ENCODE results near the gene SOD1.
"Not testable (repeated sequence)": the region's sequence is repeated elsewhere in the genome, so short reads cannot be mapped to it uniquely, and the experiment has no call there.

SOD1 gene

GRCh38 chr21:31656199-31657095 is 3.0 kb upstream of the SOD1 start:
- DNase-seq: no peak

GRCh38 chr21:31658053-31658452 is 1.4 kb upstream of the SOD1 start:
- DNase-seq: no peak

- no peak for DNase-seq
These were observed 282 bp upstream of the SOD1 start for GRCh38 chr21:31659286-31659535.

GRCh38 chr21:31660259-31660565 is 719 bp downstream of the SOD1 start:
- peak; percentile 21 for DNase-seq

GRCh38 chr21:31660591-31660990 is 1.1 kb downstream of the SOD1 start:
- DNase-seq: no peak

- no peak for DNase-seq
These were observed 4.2 kb downstream of the SOD1 start for GRCh38 chr21:31663584-31664249.

DNA sequence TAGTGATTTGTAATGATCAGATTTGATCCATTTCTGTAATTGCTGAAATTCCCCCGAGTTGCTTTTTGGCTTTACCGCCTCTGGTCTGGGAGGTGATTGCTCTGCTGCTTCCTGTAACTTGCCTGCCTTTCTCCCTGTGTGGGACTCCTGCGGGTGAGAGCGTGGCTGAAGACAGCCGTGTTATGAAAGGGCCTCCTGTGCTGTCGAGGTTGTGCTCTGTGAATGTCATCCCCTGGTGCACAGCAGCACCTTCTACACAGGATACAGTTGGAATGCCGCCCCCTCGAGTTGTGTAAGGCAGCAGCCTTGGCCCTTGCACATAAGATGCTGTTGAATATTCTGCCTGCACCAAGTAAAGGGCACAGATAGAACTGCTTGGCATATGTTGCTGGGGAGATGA is 5.9 kb downstream of the SOD1 start:
- no peak for DNase-seq

- DNase-seq: not testable (repeated sequence)
These were observed 6.4 kb downstream of the SOD1 start for GRCh38 chr21:31665869-31666268.

- no peak for DNase-seq
These were observed 7.0 kb downstream of the SOD1 start for GRCh38 chr21:31666445-31667010.

GRCh38 chr21:31667132-31667531 is 7.6 kb downstream of the SOD1 start:
- no peak for DNase-seq

DNA sequence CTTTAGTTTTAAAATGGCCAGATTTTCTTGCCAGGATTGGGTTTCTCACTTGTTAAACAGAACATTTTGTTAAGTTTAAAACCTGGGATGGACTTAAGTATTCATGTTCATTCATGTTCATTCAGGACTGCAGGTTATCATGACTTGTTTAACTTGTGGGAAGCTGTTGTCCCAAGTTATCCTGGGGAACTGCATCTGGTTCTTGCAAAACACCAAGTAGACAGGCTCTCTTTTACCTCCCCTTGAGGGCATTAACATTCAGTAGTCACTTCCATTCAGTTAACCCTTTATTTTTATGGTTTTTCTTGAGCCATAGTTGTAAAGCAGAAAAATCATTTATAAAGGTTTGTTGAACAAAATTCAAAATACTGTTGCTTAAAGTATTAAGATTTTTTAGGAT is 8.1 kb downstream of the SOD1 start:
- DNase-seq: no peak

DNA sequence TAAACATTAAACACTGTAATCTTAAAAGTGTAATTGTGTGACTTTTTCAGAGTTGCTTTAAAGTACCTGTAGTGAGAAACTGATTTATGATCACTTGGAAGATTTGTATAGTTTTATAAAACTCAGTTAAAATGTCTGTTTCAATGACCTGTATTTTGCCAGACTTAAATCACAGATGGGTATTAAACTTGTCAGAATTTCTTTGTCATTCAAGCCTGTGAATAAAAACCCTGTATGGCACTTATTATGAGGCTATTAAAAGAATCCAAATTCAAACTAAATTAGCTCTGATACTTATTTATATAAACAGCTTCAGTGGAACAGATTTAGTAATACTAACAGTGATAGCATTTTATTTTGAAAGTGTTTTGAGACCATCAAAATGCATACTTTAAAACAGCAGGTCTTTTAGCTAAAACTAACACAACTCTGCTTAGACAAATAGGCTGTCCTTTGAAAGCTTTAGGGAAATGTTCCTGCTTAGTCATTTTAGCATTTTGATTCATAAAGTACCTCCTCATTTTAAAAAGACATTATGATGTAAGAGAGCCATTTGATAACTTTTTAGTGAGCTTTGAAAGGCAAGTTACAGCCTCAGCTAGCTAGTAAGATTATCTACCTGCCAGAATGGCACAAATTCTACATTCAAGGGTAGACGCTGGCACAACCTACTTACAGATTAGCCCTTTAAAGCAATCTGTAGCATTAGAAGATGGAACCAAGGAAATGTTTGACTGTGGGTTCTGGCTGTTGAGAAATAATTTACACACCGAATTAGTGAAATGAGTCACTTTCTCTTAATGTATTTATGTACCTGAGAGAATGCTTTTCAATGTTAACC is 9.4 kb downstream of the SOD1 start:
- DNase-seq: no peak

- DNase-seq: no peak
These were observed 10.6 kb downstream of the SOD1 start for GRCh38 chr21:31670070-31670469.

DNA sequence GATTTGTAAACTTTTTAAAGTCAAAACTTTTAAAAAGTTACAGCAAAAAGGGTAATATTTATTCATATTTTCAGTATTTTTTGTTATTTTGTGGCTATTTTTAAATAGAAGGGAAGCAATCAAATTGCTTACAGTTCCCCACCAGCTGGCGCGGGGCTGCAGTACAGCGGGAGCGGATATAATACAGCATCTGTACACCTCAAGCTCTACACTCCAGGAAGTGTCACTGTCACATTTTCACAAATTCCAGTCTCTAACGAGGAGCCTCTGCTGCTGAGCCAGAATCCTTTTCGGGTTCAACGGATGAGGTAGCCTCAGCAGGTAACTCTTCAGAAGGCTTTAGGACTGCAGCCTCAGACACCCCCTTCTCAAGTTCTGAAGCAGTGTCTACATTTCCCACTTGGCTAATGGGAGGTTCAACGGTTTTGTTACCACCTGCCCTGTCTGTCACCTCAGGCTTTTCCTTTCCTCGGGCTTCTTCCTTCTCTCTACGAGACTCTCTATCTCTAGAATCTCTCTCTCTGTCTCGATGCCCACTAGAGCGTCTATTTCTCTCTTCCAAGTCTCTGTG is 11.7 kb downstream of the SOD1 start:
- peak; percentile 65 for DNase-seq

DNA sequence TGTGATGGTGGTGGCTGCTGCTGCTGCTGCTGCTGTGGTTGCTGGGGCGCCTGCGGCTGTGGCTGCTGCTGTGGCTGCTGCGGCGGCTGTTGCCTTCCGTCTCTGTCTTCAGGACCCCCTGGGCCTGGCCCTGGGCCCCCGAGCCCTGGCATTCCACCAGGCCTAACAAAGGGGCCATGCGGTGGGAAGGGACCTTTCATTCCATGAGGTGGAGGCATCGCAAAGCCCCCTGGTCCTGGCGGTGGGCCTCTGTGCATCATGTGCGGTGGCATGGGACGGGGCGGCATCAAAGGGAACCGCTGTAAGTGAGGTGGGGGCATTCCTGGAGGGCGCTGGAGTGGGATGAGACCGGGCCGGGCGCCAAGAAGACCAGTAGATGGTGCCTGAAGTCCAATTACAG is 12.4 kb downstream of the SOD1 start:
- no peak for DNase-seq

GRCh38 chr21:31673321-31673912 is 13.9 kb downstream of the SOD1 start:
- no peak for DNase-seq

DNA sequence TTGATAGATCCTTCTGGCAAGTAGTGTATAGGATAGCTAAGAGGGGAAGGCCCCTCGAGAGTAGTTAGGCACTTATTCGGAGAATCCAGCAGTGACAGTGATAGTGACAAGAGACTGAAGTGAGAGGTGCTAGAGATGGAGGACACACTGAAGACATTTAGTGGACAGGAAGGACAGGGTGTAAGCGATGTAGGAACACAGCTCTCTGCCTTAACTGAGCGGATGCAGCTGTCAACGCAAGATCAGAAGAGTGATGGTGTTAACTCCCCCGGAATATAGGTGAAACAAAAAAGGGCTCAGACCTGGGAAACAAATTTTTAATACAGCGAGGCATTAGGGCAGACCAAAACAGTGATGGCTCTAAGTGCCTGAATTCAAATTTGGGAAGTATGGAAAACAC is 15.8 kb downstream of the SOD1 start:
- no peak for DNase-seq

DNA sequence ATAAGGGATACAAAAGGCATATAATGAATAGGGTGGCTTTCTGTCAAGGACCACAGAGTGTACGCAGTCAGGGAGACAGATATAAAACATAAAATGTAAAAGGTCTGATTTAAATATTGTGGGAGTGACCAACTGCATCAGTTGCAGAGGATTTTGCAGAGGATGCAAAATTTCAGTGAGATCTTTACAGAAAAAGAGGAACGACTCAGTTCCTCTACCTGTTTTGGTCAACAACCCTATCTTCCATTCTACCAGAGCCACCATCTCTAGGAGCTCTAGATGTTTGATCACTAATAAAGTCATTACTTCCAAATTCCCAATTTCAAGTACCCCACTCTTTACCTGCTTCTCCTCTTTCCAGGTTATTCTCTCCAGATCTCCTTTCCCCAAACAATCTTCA is 16.5 kb downstream of the SOD1 start:
- DNase-seq: no peak

DNA sequence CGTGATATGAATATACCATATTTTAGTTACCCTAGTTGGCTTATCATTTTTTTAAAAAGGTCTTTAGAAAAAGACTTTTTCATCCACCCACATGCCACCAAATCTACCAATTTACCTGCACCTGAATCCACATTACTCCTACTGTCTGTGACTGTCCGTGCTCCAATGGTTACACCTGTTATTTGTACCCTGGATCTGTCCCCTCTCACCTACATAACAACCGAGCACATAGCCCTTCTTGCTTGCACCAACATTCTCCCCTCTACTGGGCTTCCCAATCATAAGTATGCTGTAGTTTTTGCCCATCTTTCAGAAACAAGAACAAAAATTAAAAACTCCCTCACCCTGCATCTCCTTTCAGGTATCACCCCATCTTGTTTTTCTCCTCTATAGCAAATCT is 17.6 kb downstream of the SOD1 start:
- no peak for DNase-seq

DNA sequence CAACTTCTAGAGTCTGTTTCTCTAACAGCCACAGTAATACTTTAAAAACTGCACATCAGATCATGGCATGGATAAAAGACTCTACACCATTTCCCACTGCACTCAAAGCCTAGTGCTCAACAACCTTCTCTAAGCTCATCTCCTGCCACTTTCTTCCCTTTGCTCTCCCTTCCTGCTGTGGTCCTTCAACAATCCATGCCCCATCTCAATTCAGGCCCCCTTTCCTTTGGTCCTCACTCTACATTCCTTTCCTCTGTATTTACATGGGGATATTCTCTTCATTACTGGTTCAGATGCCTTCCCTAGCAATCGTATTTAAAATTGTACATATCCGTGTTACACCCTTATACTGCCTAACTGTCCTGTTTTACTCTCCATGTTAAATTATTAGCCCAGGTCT is 19.0 kb downstream of the SOD1 start:
- DNase-seq: no peak

DNA sequence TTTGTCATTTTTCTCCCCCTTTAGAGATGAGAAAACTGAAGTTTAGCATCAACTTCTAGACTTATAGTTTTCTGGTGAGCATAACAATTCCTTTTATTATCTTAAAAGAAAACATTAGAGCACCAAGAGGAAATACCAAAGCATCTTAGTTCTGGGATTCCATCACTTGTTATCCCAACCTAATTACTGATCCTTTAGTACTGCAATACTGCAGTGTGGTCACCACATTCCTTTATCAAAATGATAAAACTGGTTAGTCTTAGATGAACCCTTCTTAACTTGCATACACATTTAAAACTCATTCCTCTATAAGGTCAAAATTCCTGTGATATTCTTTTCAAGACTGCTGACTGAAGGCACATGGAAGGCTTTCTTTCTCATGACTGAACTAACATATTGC is 23.1 kb downstream of the SOD1 start:
- DNase-seq: no peak

- no peak for DNase-seq
These were observed 23.5 kb downstream of the SOD1 start for GRCh38 chr21:31683029-31683428.

DNA sequence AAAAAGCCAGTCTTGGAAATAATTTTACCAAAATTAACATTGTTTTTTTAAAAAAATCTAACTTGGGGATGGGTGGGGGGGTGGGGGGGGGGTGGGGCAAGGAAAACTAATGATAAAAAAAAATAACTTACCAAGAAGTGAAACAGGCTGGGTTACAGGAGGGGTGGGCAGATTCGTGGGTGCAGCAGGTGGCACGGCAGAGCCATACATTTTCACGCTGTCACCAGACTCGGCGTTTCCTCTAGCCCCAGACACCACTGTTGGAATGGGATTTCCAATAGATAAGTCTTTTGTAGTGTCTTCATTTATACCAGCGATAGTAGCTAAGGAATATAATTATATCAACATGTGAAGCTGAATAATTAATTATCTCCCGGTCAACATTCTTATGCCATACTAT is 25.4 kb downstream of the SOD1 start:
- DNase-seq: no peak
